IMR-90 (cell line): ENCODE results near the gene FAM240A. TPM values are rescaled to one million over a fixed set of nuclear protein-coding genes. Genes with fewer than 3 reads are reported as not detected.

Source experiments
- ATAC-seq: fragments of 200-7000 bp; cut with Tn5 transposase; 2 replicates; pipeline ENCODE4 v1.9.1; 2020; ENCODE audit warnings: low read depth, mild to moderate bottlenecking, moderate library complexity
- BruUV-seq: library from RNA; stranded (reverse); fragments of 400-500 nt; replicated peaks from 2 replicates; lab custom pipeline; 2021; lab: Mats Ljungman, UMichigan
- CTCF ChIA-PET: fragments of 300-600 bp; formaldehyde crosslinking; extraction: SDS; loops from one replicate; lab custom pipeline; 2021; ENCODE audit warnings: antibody characterized with exemption; lab: Yijun Ruan, JAX
- POLR2A ChIA-PET: fragments of 300-600 bp; sonication (Branson Sonifier 250); formaldehyde crosslinking; loops from one replicate; lab custom pipeline; 2022; ENCODE audit warnings: antibody characterized with exemption; ENCODE audit not compliant: unreplicated experiment; lab: Charles Lee
- DNase-seq: peaks from one replicate; pipeline ENCODE4 v3.0.0; 2013
- H2AFZ ChIP-seq: replicated peaks from 2 replicates; pipeline ENCODE3; 2013; ENCODE audit warnings: low read length, mild to moderate bottlenecking; ENCODE audit not compliant: poor library complexity
- H2AK5ac ChIP-seq: 2 replicates; pipeline ENCODE4 v1.6.1; 2013; ENCODE audit warnings: low read depth, low read length, inconsistent platforms
- H2AK9ac ChIP-seq: replicated peaks from 2 replicates; pipeline ENCODE3; 2013; ENCODE audit warnings: mild to moderate bottlenecking, low read depth, low read length, moderate library complexity; ENCODE audit not compliant: poor library complexity
- H2BK120ac ChIP-seq: 2 replicates; pipeline ENCODE4 v1.6.1; 2013; ENCODE audit warnings: low read depth, low read length, inconsistent platforms
- H2BK15ac ChIP-seq: 3 replicates; pipeline ENCODE4 v1.6.1; 2013; ENCODE audit warnings: low read depth, low read length, inconsistent platforms
- H2BK20ac ChIP-seq: 2 replicates; pipeline ENCODE4 v1.6.1; 2013; ENCODE audit warnings: low read depth, mild to moderate bottlenecking, inconsistent platforms, low read length, moderate library complexity
- H2BK5ac ChIP-seq: 2 replicates; pipeline ENCODE4 v1.6.1; 2013; ENCODE audit warnings: mild to moderate bottlenecking, low read depth, low read length, inconsistent platforms; ENCODE audit not compliant: poor library complexity, severe bottlenecking
- H3K14ac ChIP-seq: replicated peaks from 2 replicates; pipeline ENCODE4 v1.6.1; 2013; ENCODE audit warnings: low read depth, low read length, inconsistent platforms
- H3K18ac ChIP-seq: 2 replicates; pipeline ENCODE4 v1.6.1; 2013; ENCODE audit warnings: low read depth, low read length, control low read depth
- H3K23ac ChIP-seq: 2 replicates; pipeline ENCODE4 v1.6.1; 2013; ENCODE audit warnings: low read depth, low read length, inconsistent platforms
- H3K27ac ChIP-seq: 2 replicates; pipeline ENCODE4 v1.5.1; 2013; ENCODE audit warnings: mild to moderate bottlenecking, control low read depth, low read length; ENCODE audit not compliant: insufficient read depth
- H3K27me3 ChIP-seq: 2 replicates; pipeline ENCODE4 v1.6.1; 2013; ENCODE audit warnings: low read length; ENCODE audit not compliant: control insufficient read depth, insufficient read depth
- H3K36me3 ChIP-seq: 2 replicates; pipeline ENCODE4 v1.6.1; 2013; ENCODE audit warnings: low read length, mixed read lengths; ENCODE audit not compliant: control insufficient read depth, insufficient read depth
- H3K4ac ChIP-seq: 2 replicates; pipeline ENCODE4 v1.6.1; 2013; ENCODE audit warnings: low read depth, low read length, inconsistent platforms
- H3K4me1 ChIP-seq: 2 replicates; pipeline ENCODE4 v1.6.1; 2013; ENCODE audit warnings: low read length, mixed read lengths; ENCODE audit not compliant: control insufficient read depth, insufficient read depth
- H3K4me2 ChIP-seq: 2 replicates; pipeline ENCODE4 v1.6.1; 2013; ENCODE audit warnings: low read depth, mild to moderate bottlenecking, control low read depth, low read length, moderate library complexity
- H3K4me3 ChIP-seq: 2 replicates; pipeline ENCODE4 v1.5.1; 2013; ENCODE audit warnings: low read depth, mild to moderate bottlenecking, control low read depth, low read length, moderate library complexity; ENCODE audit not compliant: insufficient read depth
- H3K56ac ChIP-seq: 2 replicates; pipeline ENCODE4 v1.6.1; 2013; ENCODE audit warnings: low read length, inconsistent platforms; ENCODE audit not compliant: insufficient read depth; ENCODE audit errors: extremely low read depth
- H3K79me1 ChIP-seq, 2 experiments: 2 replicates each; pipeline ENCODE4 v1.6.1; 2013; ENCODE audit warnings: low read length in 2 of 2, inconsistent platforms in 1 of 2, low read depth in 1 of 2
- H3K9ac ChIP-seq: 2 replicates; pipeline ENCODE4 v1.6.1; 2013; ENCODE audit warnings: low read depth, low read length, control low read depth
- H3K9me1 ChIP-seq: 2 replicates; pipeline ENCODE4 v1.6.1; 2013; ENCODE audit warnings: low read length, inconsistent platforms; ENCODE audit not compliant: insufficient read depth
- H3K9me3 ChIP-seq: 2 replicates; pipeline ENCODE4 v1.6.1; 2013; ENCODE audit warnings: low read length; ENCODE audit not compliant: control insufficient read depth, insufficient read depth
- H4K20me1 ChIP-seq: 2 replicates; pipeline ENCODE4 v1.6.1; 2013; ENCODE audit warnings: low read length, inconsistent platforms; ENCODE audit not compliant: insufficient read depth
- H4K5ac ChIP-seq: 2 replicates; pipeline ENCODE4 v1.6.1; 2013; ENCODE audit warnings: mild to moderate bottlenecking, low read depth, low read length, control low read depth
- H4K8ac ChIP-seq, 2 experiments: 2 replicates each; pipeline ENCODE4 v1.6.1; 2013; ENCODE audit warnings: low read depth in 2 of 2, low read length in 2 of 2, control low read depth in 1 of 2, inconsistent platforms in 1 of 2
- H4K91ac ChIP-seq: 2 replicates; pipeline ENCODE4 v1.6.1; 2013; ENCODE audit warnings: low read depth, low read length, inconsistent platforms; ENCODE audit not compliant: insufficient read depth
- CEBPB ChIP-seq: IDR thresholded peaks from 2 replicates; pipeline ENCODE4 v1.6.1; 2012; ENCODE audit warnings: low read depth, low read length, improper control_type of control experiment
- CHD1 ChIP-seq: IDR thresholded peaks from 2 replicates; pipeline ENCODE4 v1.6.1; 2012; ENCODE audit warnings: low read depth, low read length, improper control_type of control experiment
- NFE2L2 ChIP-seq: fragments of 150-350 bp; IDR thresholded peaks from 2 replicates; pipeline ENCODE4 v1.6.1; 2016; ENCODE audit warnings: low read depth, mild to moderate bottlenecking, low read length
- RAD21 ChIP-seq: IDR thresholded peaks from 2 replicates; pipeline ENCODE4 v1.6.1; 2012; ENCODE audit warnings: low read length, improper control_type of control experiment
- RCOR1 ChIP-seq: IDR thresholded peaks from 2 replicates; pipeline ENCODE4 v1.6.1; 2012; ENCODE audit warnings: mild to moderate bottlenecking, low read length, improper control_type of control experiment; ENCODE audit not compliant: insufficient replicate concordance
- SMC3 ChIP-seq: fragments of 150-350 bp; IDR thresholded peaks from 2 replicates; pipeline ENCODE4 v1.6.1; 2016; ENCODE audit warnings: low read depth, mild to moderate bottlenecking, antibody characterized with exemption, low read length, moderate library complexity
- WGBS, 2 experiments: methylation state at CpG; one replicate each; pipeline versions ENCODE4 v1.1.5 to v1.1.7; 2013; ENCODE audit warnings: missing lambda C conversion rate in 2 of 2; ENCODE audit not compliant: insufficient read length in 1 of 2; ENCODE audit errors: extremely low coverage in 2 of 2; 5-methylcytosine and 5-hydroxymethylcytosine counted together
- dilution Hi-C: fragments of 300-500 bp; cut with HindIII; formaldehyde crosslinking; loops from one replicate; pipeline ENCODE4 v1.14.3; 2018; ENCODE audit warnings: low sequenced_read_pairs; ENCODE audit not compliant: unreplicated experiment
- in situ Hi-C: fragments of 300-500 bp; cut with MboI; formaldehyde crosslinking; loops from 3 replicates; pipeline ENCODE4 v1.14.3; 2019; ENCODE audit warnings: low sequenced_read_pairs, inconsistent platforms, mixed read lengths
- intact Hi-C: fragments of 100-400 bp; cut with micrococcal nuclease; formaldehyde crosslinking; loops from 2 replicates; pipeline ENCODE4 v1.10.0; 2022
- polyA plus RNA-seq, 3 experiments: library from polyadenylated mRNA; depleted of rRNA; stranded (reverse); fragments of >200 nt; gene quantifications; 2 replicates each; pipeline ENCODE4 v1.2.3, GENCODE V29; 2012; ENCODE audit warnings: low replicate concordance in 1 of 3
- total RNA-seq: library from RNA; depleted of rRNA; stranded (reverse); fragments of >200 nt; gene quantifications from 2 replicates; pipeline ENCODE4 v1.2.3, GENCODE V29; 2012
- TF ChIP-seq, protein P1 (sequence below): conservative IDR thresholded peaks from 2 replicates; pipeline ENCODE4 v1.5.1; 2012; ENCODE audit warnings: mild to moderate bottlenecking, low read depth, low read length, improper control_type of control experiment

Gene FAM240A
- total and polyA plus RNA-seq, 2 of the 4 experiments (the other 2 are of a cell fraction): not detected

DNA sequence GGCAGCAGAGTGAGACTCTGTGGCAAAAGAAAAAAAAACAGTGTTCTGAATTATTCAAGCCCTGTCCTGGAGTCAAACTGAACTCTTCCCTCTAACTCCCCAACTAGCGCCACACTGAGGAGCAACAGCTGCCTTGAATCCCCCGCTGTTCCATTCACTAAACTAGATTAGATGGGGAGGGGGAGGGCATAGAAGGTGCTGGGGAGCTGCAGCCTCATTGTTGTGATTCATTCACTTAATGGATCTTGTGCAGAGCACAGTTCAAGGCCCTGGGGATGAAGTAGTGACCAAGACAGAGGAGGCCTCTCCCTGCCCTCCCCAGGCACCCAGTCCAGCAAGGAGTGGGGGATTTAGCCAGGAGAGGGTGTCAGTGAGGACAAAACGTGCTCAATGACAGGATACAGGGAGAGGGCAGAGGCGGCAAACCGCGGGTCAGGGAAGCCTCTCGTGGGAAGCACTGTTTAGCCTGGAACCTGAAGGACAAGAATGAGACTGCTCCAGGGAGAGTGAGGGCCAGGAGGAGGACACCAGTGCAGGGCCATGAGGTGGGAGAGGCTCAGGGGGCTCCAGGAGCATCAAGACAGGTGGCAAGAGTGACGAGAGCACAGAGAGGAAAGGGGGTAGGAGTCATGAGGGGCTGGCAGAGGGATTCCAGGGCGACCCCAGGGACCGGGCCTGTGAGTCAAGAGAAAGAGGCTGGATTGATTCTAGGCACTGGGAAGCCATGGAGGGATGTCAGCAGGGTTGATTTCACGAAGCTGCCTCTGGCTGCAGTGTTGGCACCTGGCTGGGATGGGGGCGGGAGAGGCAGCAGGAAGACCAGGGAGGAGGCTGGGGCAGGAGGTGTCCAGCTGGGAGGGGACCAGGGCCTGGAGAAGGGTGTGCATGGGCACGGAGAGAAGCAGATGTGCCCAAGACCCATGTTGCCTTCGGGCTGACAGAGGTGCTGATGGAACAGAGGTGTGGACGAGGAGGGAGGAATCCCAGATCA, 49.7 kb downstream of the FAM240A start:
- Histone ChIP-seq H3K4me1 (peaks cover 27% of the 10 kb centered on the region), H2BK5ac (no peak overlapping the region), H3K18ac (peak overlapping the region; percentile 54; the same call in 1 of the 2 replicates), H3K14ac (no peak overlapping the region), H3K23ac (no peak overlapping the region), H2AK5ac (peak overlapping the region; percentile 5; the same call in 1 of the 2 replicates), H4K5ac (peak overlapping the region; percentile 31; the same call in 1 of the 2 replicates), H2AFZ (no peak overlapping the region), H3K9ac (no peak overlapping the region), H3K27me3 (peaks cover 3% of the 10 kb centered on the region; the same call in 1 of the 2 replicates), H4K91ac (no peak overlapping the region), H3K27ac (peak overlapping the region; percentile 19; the same call in 1 of the 2 replicates), H3K4me3 (no peak overlapping the region), H3K36me3 (no peaks in the 10 kb centered on the region), H3K56ac (no peak overlapping the region), H4K8ac (no peak overlapping the region), H2BK120ac (peak overlapping the region; percentile 36; the same call in 1 of the 2 replicates), H3K79me1 (no peaks in the 10 kb centered on the region), H3K4ac (peak overlapping the region; percentile 27), H3K9me3 (no peaks in the 10 kb centered on the region), H3K4me2 (no peak overlapping the region), H4K20me1 (no peaks in the 10 kb centered on the region), H2AK9ac (peak overlapping the region; percentile 33), H2BK20ac (no peak overlapping the region; the same call in 1 of the 2 replicates), H3K9me1 (no peaks in the 10 kb centered on the region; the same call in 1 of the 2 replicates), H2BK15ac (no peak overlapping the region)
- BruUV-seq: no TSS peak
- in situ Hi-C loops: no loop called here
- intact Hi-C loops: no loop called here
- ATAC-seq: no peak
- dilution Hi-C loops: no loop called here
- ChIA-PET POLR2A (no interaction called here), CTCF (interaction anchor here (0.6 to 2.4 kb wide), 3 partner anchors 173 to 200 kb away, joined by 3 to 14 read pairs (median 5); no protein-coding TSS in a partner anchor)
- 75% methylated on average over 10 of the region's 15 CpGs; no CpG with 5 or more reads in 1 of the 2 experiments for WGBS, 2 experiments
- DNase-seq: no peak
- no peak for TF ChIP-seq RAD21
- TF ChIP-seq SMC3: no peak
- TF ChIP-seq RCOR1: no peak
- no peak for TF ChIP-seq CHD1
- TF ChIP-seq, protein P1, sequence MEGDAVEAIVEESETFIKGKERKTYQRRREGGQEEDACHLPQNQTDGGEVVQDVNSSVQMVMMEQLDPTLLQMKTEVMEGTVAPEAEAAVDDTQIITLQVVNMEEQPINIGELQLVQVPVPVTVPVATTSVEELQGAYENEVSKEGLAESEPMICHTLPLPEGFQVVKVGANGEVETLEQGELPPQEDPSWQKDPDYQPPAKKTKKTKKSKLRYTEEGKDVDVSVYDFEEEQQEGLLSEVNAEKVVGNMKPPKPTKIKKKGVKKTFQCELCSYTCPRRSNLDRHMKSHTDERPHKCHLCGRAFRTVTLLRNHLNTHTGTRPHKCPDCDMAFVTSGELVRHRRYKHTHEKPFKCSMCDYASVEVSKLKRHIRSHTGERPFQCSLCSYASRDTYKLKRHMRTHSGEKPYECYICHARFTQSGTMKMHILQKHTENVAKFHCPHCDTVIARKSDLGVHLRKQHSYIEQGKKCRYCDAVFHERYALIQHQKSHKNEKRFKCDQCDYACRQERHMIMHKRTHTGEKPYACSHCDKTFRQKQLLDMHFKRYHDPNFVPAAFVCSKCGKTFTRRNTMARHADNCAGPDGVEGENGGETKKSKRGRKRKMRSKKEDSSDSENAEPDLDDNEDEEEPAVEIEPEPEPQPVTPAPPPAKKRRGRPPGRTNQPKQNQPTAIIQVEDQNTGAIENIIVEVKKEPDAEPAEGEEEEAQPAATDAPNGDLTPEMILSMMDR: no peak
- TF ChIP-seq NFE2L2: no peak
- no peak for TF ChIP-seq CEBPB
